Brain microvascular endothelial cell (primary cell): Measurements from ENCODE around the gene GNAT3.

Source experiments
- DNase-seq: peaks from one replicate; pipeline ENCODE4 v3.0.0-alpha.2; 2020
- H3K27ac ChIP-seq: fragments of 250-450 bp; sonication (Bioruptor Pico); 2 replicates; pipeline ENCODE4 v1.5.1; 2020; ENCODE audit warnings: mild to moderate bottlenecking, moderate library complexity
- H3K27me3 ChIP-seq: fragments of 250-450 bp; sonication (Bioruptor Pico); replicated peaks from 2 replicates; pipeline ENCODE4 v1.5.1; 2020; ENCODE audit warnings: mild to moderate bottlenecking
- H3K36me3 ChIP-seq: fragments of 250-450 bp; sonication (Bioruptor Pico); replicated peaks from 2 replicates; pipeline ENCODE4 v1.5.1; 2020; ENCODE audit warnings: mild to moderate bottlenecking
- H3K4me3 ChIP-seq: 2 replicates; pipeline ENCODE4 v1.5.1; 2011; ENCODE audit warnings: low read depth, mild to moderate bottlenecking, control low read depth, low read length, moderate library complexity
- CTCF ChIP-seq: IDR thresholded peaks from 2 replicates; pipeline ENCODE4 v1.5.1; 2011; ENCODE audit warnings: low read depth, mild to moderate bottlenecking, moderate library complexity, low read length, control low read depth, inconsistent platforms; ENCODE audit errors: missing control alignments
- in situ Hi-C: cut with HindIII; loops from 2 replicates; pipeline ENCODE4 v1.10.0; 2017; ENCODE audit warnings: low sequenced_read_pairs, low pct_ligation_motif_present

Gene GNAT3

DNA sequence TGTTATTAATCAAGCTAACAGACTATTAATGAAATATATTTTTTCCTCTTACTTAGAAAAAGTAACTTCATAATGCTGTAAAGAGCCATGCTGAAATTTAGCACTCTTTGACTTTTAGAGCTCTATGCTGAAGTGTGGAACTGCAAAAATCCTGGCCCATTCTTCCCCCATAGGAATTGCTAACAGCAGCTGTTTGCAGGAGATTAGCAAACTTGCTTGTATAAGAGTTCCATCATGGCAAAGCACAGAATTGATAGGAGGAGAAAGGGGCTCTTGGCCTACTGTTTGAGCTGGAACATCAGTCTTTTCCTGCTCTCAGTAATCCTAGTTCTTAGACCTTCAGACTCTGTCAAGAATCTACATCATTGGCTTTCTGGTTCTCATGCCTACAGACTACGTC lies 18.3 kb upstream of the GNAT3 start:
- in situ Hi-C loops, result no loop called here
- no peak overlapping the region for H3K27ac ChIP-seq

GRCh38 chr7:80529362-80529761 lies 17.5 kb upstream of the GNAT3 start:
- H3K27ac ChIP-seq, result no peak overlapping the region
- no peak for TF ChIP-seq CTCF
- H3K4me3 ChIP-seq, result no peak overlapping the region
- no peaks in the 10 kb centered on the region for H3K36me3 ChIP-seq
- in situ Hi-C loops, result no loop called here
- no peaks in the 10 kb centered on the region for H3K27me3 ChIP-seq
- peak; percentile 49 for DNase-seq

More for the DNA sequence above, 18.3 kb upstream of the GNAT3 start:
- H3K4me3 ChIP-seq, result no peak overlapping the region
- no peak for TF ChIP-seq CTCF
- DNase-seq, result no peak
- H3K27me3 ChIP-seq, result no peaks in the 10 kb centered on the region
- H3K36me3 ChIP-seq, result no peaks in the 10 kb centered on the region

DNA sequence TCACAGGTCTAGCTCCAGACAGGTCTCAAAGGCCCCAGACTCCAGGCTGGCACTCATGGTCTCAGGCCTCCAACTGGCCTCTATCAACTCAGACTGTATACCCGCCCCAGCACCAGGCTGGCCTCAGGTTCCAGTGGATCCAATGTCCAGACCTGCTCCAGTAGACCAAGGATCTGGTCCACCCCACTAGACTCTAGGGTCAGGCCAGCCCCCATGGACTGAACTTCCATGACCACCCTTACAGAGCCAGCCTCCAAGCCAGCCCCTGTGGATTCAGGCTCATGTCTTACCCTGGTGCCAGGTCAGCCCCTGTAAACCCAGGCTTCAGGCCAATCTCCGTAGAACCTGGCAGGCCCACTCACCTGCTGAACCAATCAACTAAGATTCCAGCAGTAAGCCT lies 16.8 kb upstream of the GNAT3 start:
- TF ChIP-seq CTCF, result no peak
- H3K36me3 ChIP-seq, result no peaks in the 10 kb centered on the region
- no peaks in the 10 kb centered on the region for H3K27me3 ChIP-seq
- in situ Hi-C loops, result no loop called here
- no peak overlapping the region for H3K27ac ChIP-seq
- no peak for DNase-seq
- H3K4me3 ChIP-seq, result no peak overlapping the region

DNA sequence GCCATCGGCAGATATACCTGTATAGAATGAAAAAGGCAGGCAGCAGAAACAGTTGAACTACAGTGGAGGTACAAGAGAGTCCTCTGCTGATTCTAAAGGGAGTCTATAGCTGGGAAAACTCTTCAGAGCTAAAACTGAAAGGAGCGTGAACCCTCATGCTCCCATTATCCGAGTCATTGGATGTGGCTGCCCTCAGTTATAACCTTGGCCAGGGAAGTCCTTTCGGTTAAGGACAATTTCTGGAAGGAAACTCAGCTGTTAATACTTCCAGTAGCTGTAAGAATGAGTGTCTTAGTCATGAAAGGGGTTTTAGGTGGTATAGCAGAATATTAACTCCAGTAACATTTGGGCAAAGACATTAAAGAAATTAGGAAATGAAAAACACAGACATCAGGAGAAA lies 14.6 kb upstream of the GNAT3 start:
- Histone ChIP-seq H3K27ac (no peak overlapping the region), H3K36me3 (no peaks in the 10 kb centered on the region), H3K27me3 (no peaks in the 10 kb centered on the region), H3K4me3 (no peak overlapping the region)
- DNase-seq, result no peak
- TF ChIP-seq CTCF, result no peak
- in situ Hi-C loops, result no loop called here

DNA sequence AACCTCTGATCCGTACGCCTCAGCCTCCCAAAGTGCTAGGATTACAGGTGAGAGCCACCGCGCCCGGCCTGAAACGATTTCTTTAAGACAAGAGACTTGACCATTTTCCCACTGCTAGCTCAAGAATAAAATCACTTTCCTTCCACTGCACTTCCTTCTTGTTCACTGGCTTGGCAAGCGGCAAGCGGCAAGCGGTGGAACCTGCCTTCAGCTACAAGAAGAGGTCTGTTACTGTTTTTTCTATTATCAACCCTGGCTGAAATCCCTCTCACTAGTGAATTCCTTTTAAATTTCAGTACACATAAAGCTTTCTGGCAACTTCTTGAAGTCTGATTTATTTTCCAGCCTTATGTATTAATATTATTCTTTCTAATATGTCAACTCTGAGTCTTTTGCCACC lies 12.8 kb upstream of the GNAT3 start:
- TF ChIP-seq CTCF, result no peak
- Histone ChIP-seq H3K27me3 (no peaks in the 10 kb centered on the region), H3K27ac (no peak overlapping the region), H3K36me3 (no peaks in the 10 kb centered on the region), H3K4me3 (no peak overlapping the region)
- in situ Hi-C loops, result no loop called here
- no peak for DNase-seq

- TF ChIP-seq CTCF, result no peak
- H3K27me3 ChIP-seq, result no peaks in the 10 kb centered on the region
- DNase-seq, result no peak
- no peak overlapping the region for H3K27ac ChIP-seq
- H3K4me3 ChIP-seq, result no peak overlapping the region
- no peaks in the 10 kb centered on the region for H3K36me3 ChIP-seq
- in situ Hi-C loops, result no loop called here
Observed at GRCh38 chr7:80521809-80522208, 9.9 kb upstream of the GNAT3 start.
